HepG2 (cell line): ENCODE data around the gene VDR. TPM values are rescaled to one million over a fixed set of nuclear protein-coding genes. Genes with fewer than 3 reads are reported as not detected.

Source experiments
- AGO2 ChIP-seq: fragments of 200-400 bp; formaldehyde crosslinking; optimal IDR thresholded peaks from 2 replicates; pipeline ENCODE3; 2017; ENCODE audit warnings: mild to moderate bottlenecking, low read depth, low read length, moderate library complexity
- AHR ChIP-seq: IDR thresholded peaks from 2 replicates; pipeline ENCODE4 v1.6.1; 2018; ENCODE audit warnings: missing genetic modification reagents, missing compliant biosample characterization
- BHLHE40 ChIP-seq: IDR thresholded peaks from 2 replicates; pipeline ENCODE4 v1.6.1; 2011; ENCODE audit warnings: low read length, improper control_type of control experiment
- CENPX ChIP-seq: sonication (generic); formaldehyde crosslinking; IDR thresholded peaks from 2 replicates; pipeline ENCODE4 v1.9.0; 2021; ENCODE audit warnings: mild to moderate bottlenecking, missing genetic modification reagents, moderate library complexity
- EED ChIP-seq: sonication (generic); formaldehyde crosslinking; IDR thresholded peaks from 2 replicates; pipeline ENCODE4 v1.5.0; 2020; ENCODE audit warnings: mild to moderate bottlenecking, missing genetic modification reagents
- FOXA3 ChIP-seq: IDR thresholded peaks from 2 replicates; pipeline ENCODE4 v1.6.1; 2016; ENCODE audit warnings: missing genetic modification reagents, missing compliant biosample characterization
- GATAD2A ChIP-seq: IDR thresholded peaks from 2 replicates; pipeline ENCODE4 v1.6.1; 2016
- GZF1 ChIP-seq: sonication (generic); formaldehyde crosslinking; IDR thresholded peaks from 2 replicates; pipeline ENCODE4 v1.5.1; 2020; ENCODE audit warnings: mild to moderate bottlenecking, missing genetic modification reagents
- HHEX ChIP-seq: IDR thresholded peaks from 2 replicates; pipeline ENCODE4 v1.6.1; 2016; ENCODE audit warnings: control low read depth
- HOXA3 ChIP-seq: sonication (generic); formaldehyde crosslinking; IDR thresholded peaks from 2 replicates; pipeline ENCODE4 v1.5.0; 2020; ENCODE audit warnings: missing genetic modification reagents
- HOXD1 ChIP-seq: sonication (generic); formaldehyde crosslinking; IDR thresholded peaks from 2 replicates; pipeline ENCODE4 v1.5.0; 2020; ENCODE audit warnings: missing genetic modification reagents
- KAT7 ChIP-seq: IDR thresholded peaks from 2 replicates; pipeline ENCODE4 v1.6.1; 2018; ENCODE audit warnings: borderline replicate concordance, missing compliant biosample characterization
- MED13 ChIP-seq: sonication (generic); formaldehyde crosslinking; IDR thresholded peaks from 2 replicates; pipeline ENCODE4 v1.5.0; 2020; ENCODE audit warnings: missing genetic modification reagents
- PCBP2 ChIP-seq: fragments of 200-400 bp; formaldehyde crosslinking; optimal IDR thresholded peaks from 2 replicates; pipeline ENCODE3; 2018; ENCODE audit warnings: low read length, low read depth; ENCODE audit not compliant: poor library complexity, severe bottlenecking
- RFXAP ChIP-seq: sonication (generic); formaldehyde crosslinking; IDR thresholded peaks from 2 replicates; pipeline ENCODE4 v1.4.0; 2020; ENCODE audit warnings: missing genetic modification reagents, borderline replicate concordance
- THAP11 ChIP-seq: IDR thresholded peaks from 2 replicates; pipeline ENCODE4 v1.6.1; 2016; ENCODE audit warnings: missing biosample characterization, missing genetic modification reagents
- ZC3H4 ChIP-seq: sonication (generic); formaldehyde crosslinking; IDR thresholded peaks from 2 replicates; pipeline ENCODE4 v1.4.0; 2020; ENCODE audit warnings: missing genetic modification reagents, borderline replicate concordance
- ZFP62 ChIP-seq: sonication (generic); formaldehyde crosslinking; IDR thresholded peaks from 2 replicates; pipeline ENCODE4 v1.4.0; 2020; ENCODE audit warnings: missing genetic modification reagents
- ZNF276 ChIP-seq: sonication (generic); formaldehyde crosslinking; IDR thresholded peaks from 2 replicates; pipeline ENCODE4 v1.4.0; 2020; ENCODE audit warnings: mild to moderate bottlenecking, low read depth, missing genetic modification reagents
- ZNF337 ChIP-seq: sonication (generic); formaldehyde crosslinking; IDR thresholded peaks from 2 replicates; pipeline ENCODE4 v1.5.1; 2020; ENCODE audit warnings: missing genetic modification reagents, low read depth, mild to moderate bottlenecking, borderline replicate concordance
- ZNF709 ChIP-seq: sonication (generic); formaldehyde crosslinking; IDR thresholded peaks from 2 replicates; pipeline ENCODE4 v1.5.0; 2020; ENCODE audit warnings: mild to moderate bottlenecking, missing genetic modification reagents
- ZNF724P ChIP-seq: sonication (generic); formaldehyde crosslinking; IDR thresholded peaks from 2 replicates; pipeline ENCODE4 v1.8.0; 2022; ENCODE audit warnings: missing genetic modification reagents, borderline replicate concordance
- ZNF746 ChIP-seq: sonication (generic); formaldehyde crosslinking; IDR thresholded peaks from 2 replicates; pipeline ENCODE4 v1.8.0; 2022; ENCODE audit warnings: mild to moderate bottlenecking, missing genetic modification reagents
- ZNF879 ChIP-seq: sonication (generic); formaldehyde crosslinking; IDR thresholded peaks from 2 replicates; pipeline ENCODE4 v1.8.1; 2023; ENCODE audit warnings: missing genetic modification reagents
- ZSCAN12 ChIP-seq: sonication (generic); formaldehyde crosslinking; IDR thresholded peaks from 2 replicates; pipeline ENCODE4 v1.9.0; 2021; ENCODE audit warnings: mild to moderate bottlenecking, missing genetic modification reagents
- polyA plus RNA-seq, 8 experiments: library from polyadenylated mRNA; depleted of rRNA in 3 of 8; stranded (reverse) in 7 of 8; unstranded in 1 of 8; fragments of >200 nt; fragmentation: Illumina TruSeq in 4 of 8; extraction: Trizol in 4 of 8; gene quantifications; 2 replicates each; pipeline versions ENCODE4 v1.2.1 to v1.2.3, GENCODE V29; 2011 to 2016; ENCODE audit warnings: low read depth in 4 of 8, missing spikeins in 1 of 8, mixed read lengths in 1 of 8; ENCODE audit not compliant: insufficient read depth in 1 of 8
- total RNA-seq, 5 experiments: library from RNA; depleted of rRNA; stranded (reverse); fragments of >200 nt; fragmentation: Illumina TruSeq; extraction: Trizol; gene quantifications; 2 replicates each; pipeline ENCODE4 v1.2.3, GENCODE V29; 2016; ENCODE audit warnings: low read depth in 1 of 5
- TF ChIP-seq, protein P1 (sequence below): sonication (generic); formaldehyde crosslinking; IDR thresholded peaks from 2 replicates; pipeline ENCODE4 v1.4.0; 2020; ENCODE audit warnings: missing genetic modification reagents, low read depth, mild to moderate bottlenecking, borderline replicate concordance
- TF ChIP-seq, protein P2 (sequence below): IDR thresholded peaks from 2 replicates; pipeline ENCODE4 v1.6.1; 2016; ENCODE audit warnings: mild to moderate bottlenecking, missing biosample characterization, missing genetic modification reagents
- TF ChIP-seq, protein P3 (sequence below): sonication (generic); formaldehyde crosslinking; IDR thresholded peaks from 2 replicates; pipeline ENCODE4 v1.8.1; 2023; ENCODE audit warnings: mild to moderate bottlenecking, missing genetic modification reagents, borderline replicate concordance

VDR gene
- total and polyA plus RNA-seq, 2 of the 13 experiments (the other 11 are each of a cell fraction or from before 2014, with no cell fraction given) = 0.08 to 0.33 TPM

DNA sequence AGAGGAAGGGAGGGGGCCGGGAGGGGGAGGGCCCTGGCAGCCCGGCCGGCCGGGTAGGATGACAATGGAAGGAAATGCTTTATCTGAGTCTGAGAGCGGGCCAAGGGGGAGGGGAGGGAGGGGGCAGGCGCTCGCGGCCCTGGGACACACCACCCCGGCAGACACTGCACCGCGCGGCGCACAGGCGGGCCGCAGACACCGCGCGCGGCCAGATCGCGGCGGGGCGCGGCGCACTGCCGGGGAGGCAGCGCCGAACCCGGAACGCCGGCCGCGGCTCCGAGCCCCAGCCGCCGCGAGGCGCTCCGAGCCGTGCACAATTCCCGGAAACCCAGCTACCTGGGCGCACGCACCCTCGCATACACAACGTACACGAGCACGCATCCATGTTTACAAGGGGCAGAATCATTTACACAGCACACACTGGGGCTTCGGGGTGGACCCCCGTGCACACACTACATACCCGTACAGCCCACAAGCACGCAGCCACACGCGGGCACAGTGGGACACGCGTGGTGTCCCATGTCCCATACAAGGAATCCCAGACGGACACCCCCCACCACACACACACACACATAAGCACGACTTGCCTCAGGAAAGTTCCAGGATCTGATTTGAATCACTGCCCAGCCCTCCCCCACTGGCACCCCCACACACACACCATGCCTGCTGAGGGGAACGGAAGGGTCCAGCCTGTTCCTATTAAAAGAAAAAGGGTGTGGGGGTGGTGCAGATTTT lies 84.7 kb downstream of the VDR start, which contains the start of gene HDAC7 (continued):
- TF ChIP-seq ZNF276 (CRISPR knock-in tag) = no peak
- TF ChIP-seq HOXD1 = no peak
- TF ChIP-seq PCBP2 = no peak
- no peak for TF ChIP-seq AHR
- TF ChIP-seq ZNF724P (CRISPR knock-in tag) = no peak
- no peak for TF ChIP-seq ZFP62
- TF ChIP-seq CENPX (CRISPR knock-in tag) = no peak
- TF ChIP-seq, protein P1, sequence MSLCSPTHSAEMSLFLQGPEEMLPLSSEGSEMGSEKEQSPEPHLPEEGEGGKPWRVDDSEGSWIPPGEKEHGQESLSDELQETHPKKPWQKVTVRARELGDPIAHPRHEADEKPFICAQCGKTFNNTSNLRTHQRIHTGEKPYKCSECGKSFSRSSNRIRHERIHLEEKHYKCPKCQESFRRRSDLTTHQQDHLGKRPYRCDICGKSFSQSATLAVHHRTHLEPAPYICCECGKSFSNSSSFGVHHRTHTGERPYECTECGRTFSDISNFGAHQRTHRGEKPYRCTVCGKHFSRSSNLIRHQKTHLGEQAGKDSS (CRISPR knock-in tag) = 0 out of 2 replicates have a peak, but pooled peaks have one; percentile 36
- TF ChIP-seq ZNF709 (CRISPR knock-in tag) = no peak
- TF ChIP-seq, protein P2, sequence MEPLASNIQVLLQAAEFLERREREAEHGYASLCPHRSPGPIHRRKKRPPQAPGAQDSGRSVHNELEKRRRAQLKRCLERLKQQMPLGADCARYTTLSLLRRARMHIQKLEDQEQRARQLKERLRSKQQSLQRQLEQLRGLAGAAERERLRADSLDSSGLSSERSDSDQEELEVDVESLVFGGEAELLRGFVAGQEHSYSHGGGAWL (CRISPR knock-in tag) = 0 out of 2 replicates have a peak, but pooled peaks have one; percentile 36
- no peak for TF ChIP-seq ZNF879 (CRISPR knock-in tag)
- no peak for TF ChIP-seq ZSCAN12
- TF ChIP-seq ZC3H4 (CRISPR knock-in tag) = no peak
- no peak for TF ChIP-seq EED (CRISPR knock-in tag)
- TF ChIP-seq BHLHE40 = no peak
- peak; percentile 9; the same call in 1 of the 2 replicates for TF ChIP-seq THAP11
- TF ChIP-seq RFXAP (CRISPR knock-in tag) = no peak
- no peak for TF ChIP-seq GZF1
- peak; percentile 52 for TF ChIP-seq FOXA3 (CRISPR knock-in tag)
- TF ChIP-seq HOXA3 (CRISPR knock-in tag) = peak; percentile 20; the same call in 1 of the 2 replicates
- TF ChIP-seq, protein P3, sequence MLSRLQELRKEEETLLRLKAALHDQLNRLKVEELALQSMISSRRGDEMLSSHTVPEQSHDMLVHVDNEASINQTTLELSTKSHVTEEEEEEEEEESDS (CRISPR knock-in tag) = no peak
- peak; percentile 32; the same call in 1 of the 2 replicates for TF ChIP-seq GATAD2A (CRISPR knock-in tag)
- no peak for TF ChIP-seq MED13 (CRISPR knock-in tag)
- peak; percentile 31 for TF ChIP-seq AGO2
- no peak for TF ChIP-seq KAT7 (CRISPR knock-in tag)
- no peak for TF ChIP-seq ZNF337 (CRISPR knock-in tag)
- 0 out of 2 replicates have a peak, but pooled peaks have one; percentile 16 for TF ChIP-seq ZNF746 (CRISPR knock-in tag)
- no peak for TF ChIP-seq HHEX (CRISPR knock-in tag)
